Cerebellar cortex (tissue), 1 donor: ENCODE data around the gene FAM161A.
"Not testable (repeated sequence)": the region's sequence is repeated elsewhere in the genome, so short reads cannot be mapped to it uniquely, and the experiment has no call there.

Source experiments
- DNase-seq: peaks from one replicate; pipeline ENCODE4 v3.0.0-alpha.2; 2015; ENCODE audit warnings: low spot score

FAM161A gene

GRCh38 chr2:61845320-61845719, 8.5 kb downstream of the FAM161A start:
- DNase-seq, result no peak

- DNase-seq, result no peak
These were observed 12.6 kb downstream of the FAM161A start for GRCh38 chr2:61841286-61841685.

- no peak for DNase-seq
These were observed 19.0 kb downstream of the FAM161A start for GRCh38 chr2:61834893-61835292.

- DNase-seq, result no peak
These were observed 19.9 kb downstream of the FAM161A start for GRCh38 chr2:61833971-61834370.

- DNase-seq, result no peak
These were observed 21.5 kb downstream of the FAM161A start for GRCh38 chr2:61832183-61832841.

GRCh38 chr2:61822255-61822654, 31.6 kb downstream of the FAM161A start:
- DNase-seq, result no peak

GRCh38 chr2:61816480-61817355, 37.1 kb downstream of the FAM161A start:
- DNase-seq, result no peak

GRCh38 chr2:61814539-61815160, 39.2 kb downstream of the FAM161A start:
- no peak for DNase-seq

- DNase-seq, result not testable (repeated sequence)
These were observed 40.5 kb downstream of the FAM161A start for GRCh38 chr2:61813314-61813713.

GRCh38 chr2:61811821-61812220, 42.0 kb downstream of the FAM161A start:
- no peak for DNase-seq

GRCh38 chr2:61810203-61810602, 43.7 kb downstream of the FAM161A start:
- not testable (repeated sequence) for DNase-seq

GRCh38 chr2:61808693-61809092, 45.2 kb downstream of the FAM161A start:
- DNase-seq, result not testable (repeated sequence)

- no peak for DNase-seq
These were observed 46.7 kb downstream of the FAM161A start for GRCh38 chr2:61807036-61807757.

GRCh38 chr2:61802548-61802947, 51.3 kb downstream of the FAM161A start:
- DNase-seq, result no peak

- DNase-seq, result no peak
These were observed 54.8 kb downstream of the FAM161A start for GRCh38 chr2:61799099-61799498.

GRCh38 chr2:61797446-61797845, 56.4 kb downstream of the FAM161A start:
- not testable (repeated sequence) for DNase-seq

GRCh38 chr2:61795408-61795807, 58.5 kb downstream of the FAM161A start:
- no peak for DNase-seq

GRCh38 chr2:61793389-61793836, 60.4 kb downstream of the FAM161A start:
- DNase-seq, result peak; percentile 52

GRCh38 chr2:61792355-61792890, 61.4 kb downstream of the FAM161A start:
- DNase-seq, result no peak

- no peak for DNase-seq
These were observed 63.9 kb downstream of the FAM161A start for GRCh38 chr2:61789807-61790602.
